ENCODE measurements around the gene RBP3. TPM values are rescaled to one million over a fixed set of nuclear protein-coding genes. Genes with fewer than 3 reads are reported as not detected.

The RBP3 gene
- polyA plus RNA-seq, 4 donors, result 0.07 to 0.11 (median 0.08) TPM

GRCh38 chr10:47317251-47317650 lies 30.9 kb upstream of the RBP3 start:
- no peak for DNase-seq (ENCODE audit: low read depth in 4 of 4, low spot score in 3 of 4)

GRCh38 chr10:47318706-47319105 lies 29.5 kb upstream of the RBP3 start:
- DNase-seq (ENCODE audit: low read depth in 4 of 4, low spot score in 3 of 4), result no peak

- DNase-seq (ENCODE audit: low read depth in 4 of 4, low spot score in 3 of 4), result no peak
These were observed 28.4 kb upstream of the RBP3 start for GRCh38 chr10:47319784-47320183.

GRCh38 chr10:47320812-47321211 lies 27.4 kb upstream of the RBP3 start:
- no peak for DNase-seq (ENCODE audit: low read depth in 4 of 4, low spot score in 3 of 4)

GRCh38 chr10:47321521-47322195 lies 26.5 kb upstream of the RBP3 start:
- DNase-seq (ENCODE audit: low read depth in 4 of 4, low spot score in 3 of 4), result no peak

GRCh38 chr10:47322300-47323061 lies 25.7 kb upstream of the RBP3 start, which contains the start of gene GDF2:
TSS of gene GDF2 (plus strand) at chr10:47322454. CDS start at chr10:47322669, 215 bp downstream.
- DNase-seq (ENCODE audit: low read depth in 4 of 4, low spot score in 3 of 4), result no peak

- DNase-seq (ENCODE audit: low read depth in 4 of 4, low spot score in 3 of 4), result no peak
These were observed 25.1 kb upstream of the RBP3 start for GRCh38 chr10:47323087-47323486.

GRCh38 chr10:47323636-47324296 lies 24.4 kb upstream of the RBP3 start:
- no peak for DNase-seq (ENCODE audit: low read depth in 4 of 4, low spot score in 3 of 4)

GRCh38 chr10:47325303-47326291 lies 22.6 kb upstream of the RBP3 start:
- DNase-seq (ENCODE audit: low read depth in 4 of 4, low spot score in 3 of 4), result no peak

GRCh38 chr10:47326306-47326926 lies 21.7 kb upstream of the RBP3 start:
- DNase-seq (ENCODE audit: low read depth in 4 of 4, low spot score in 3 of 4), result no peak

- no peak for DNase-seq (ENCODE audit: low read depth in 4 of 4, low spot score in 3 of 4)
These were observed 21.2 kb upstream of the RBP3 start for GRCh38 chr10:47326927-47327330.

- no peak for DNase-seq (ENCODE audit: low read depth in 4 of 4, low spot score in 3 of 4)
These were observed 18.3 kb upstream of the RBP3 start for GRCh38 chr10:47329855-47330254.

GRCh38 chr10:47330366-47330765 lies 17.8 kb upstream of the RBP3 start:
- DNase-seq (ENCODE audit: low read depth in 4 of 4, low spot score in 3 of 4), result no peak

GRCh38 chr10:47330804-47331203 lies 17.4 kb upstream of the RBP3 start:
- DNase-seq (ENCODE audit: low read depth in 4 of 4, low spot score in 3 of 4), result no peak

- DNase-seq (ENCODE audit: low read depth in 4 of 4, low spot score in 3 of 4), result no peak
These were observed 16.7 kb upstream of the RBP3 start for GRCh38 chr10:47331491-47331890.

GRCh38 chr10:47331954-47332353 lies 16.2 kb upstream of the RBP3 start:
- DNase-seq (ENCODE audit: low read depth in 4 of 4, low spot score in 3 of 4), result no peak

GRCh38 chr10:47332371-47332770 lies 15.8 kb upstream of the RBP3 start:
- no peak for DNase-seq (ENCODE audit: low read depth in 4 of 4, low spot score in 3 of 4)

- no peak for DNase-seq (ENCODE audit: low read depth in 4 of 4, low spot score in 3 of 4)
These were observed 15.2 kb upstream of the RBP3 start for GRCh38 chr10:47332946-47333345.

- DNase-seq (ENCODE audit: low read depth in 4 of 4, low spot score in 3 of 4), result no peak
These were observed 14.6 kb upstream of the RBP3 start for GRCh38 chr10:47333532-47333931.

All from right renal pelvis (tissue), 4 donors.